ENCODE results near the gene FBXO47. TPM values are rescaled to one million over a fixed set of nuclear protein-coding genes. Genes with fewer than 3 reads are reported as not detected.
A peak's percentile ranks its signal among the peaks of the same experiment; 100 is the strongest.

Gene FBXO47
- total and polyA plus RNA-seq, 9 of the 15 experiments (the other 6 are each of a cell fraction or from before 2014, with no cell fraction given) = not detected

- H3K27me3 ChIP-seq (ENCODE audit: control insufficient read depth in 2 of 2, insufficient read depth in 2 of 2, low read length in 2 of 2) = no peaks in the 10 kb centered on the region
- intact Hi-C loops (cut with micrococcal nuclease) (no loop called here), in situ Hi-C loops (cut with MboI) (no loop called here)
- no TSS peak for BruUV-seq (replicated peaks)
- no peaks in the 10 kb centered on the region for H3K9me3 ChIP-seq (replicated peaks; ENCODE audit: control insufficient read depth, insufficient read depth, low read depth, low read length)
- H3K9ac ChIP-seq (ENCODE audit: insufficient read depth in 1 of 2, low read depth in 2 of 2, low read length in 2 of 2) = peak overlapping the region in 1 of 2 experiments; percentile 10; a peak in 1 of 4 replicates
- ChIA-PET CTCF (ENCODE audit: low intra/inter-chr PET ratio) (no interaction called here), POLR2A (interaction anchor here (2.2 kb wide), 1 partner anchor 8 kb away, joined by 8 read pairs; no protein-coding TSS in a partner anchor)
- FAIRE-seq = no peak
- H3K27ac ChIP-seq (ENCODE audit: extremely low read depth, low read depth, low read length) = no peak overlapping the region
- DNase-seq (ENCODE audit: extremely low read depth in 1 of 4, low spot score in 3 of 4) = peak in 1 of 4 experiments; percentile 36
- H3K79me2 ChIP-seq (ENCODE audit: control insufficient read depth, insufficient read depth, low read length) = no peaks in the 10 kb centered on the region
- 94% methylated on average over 16 of the region's 20 CpGs for WGBS (ENCODE audit: insufficient coverage, low coverage, missing lambda C conversion rate)
- TF ChIP-seq ZNF3 (CRISPR knock-in tag; IDR thresholded peaks at IDR 0.05) (no peak), BCOR (IDR thresholded peaks at IDR 0.05) (no peak), ZBTB33 (CRISPR knock-in tag; IDR thresholded peaks at IDR 0.05) (peak; percentile 99), CTCF (IDR thresholded peaks at IDR 0.05 in 2 of 3, conservative IDR thresholded peaks at IDR 0.05 in 1 of 3; ENCODE audit: insufficient read depth in 2 of 3, low read depth in 1 of 3, low read length in 3 of 3) (peak in 1 of 3 experiments; percentile 21; a peak in 1 of 6 replicates), ZBTB7A (IDR thresholded peaks at IDR 0.05; ENCODE audit: borderline replicate concordance, control insufficient read depth, low read depth, low read length) (0 out of 2 replicates have a peak, but pooled peaks have one; percentile 30)
- H3K4me2 ChIP-seq (ENCODE audit: insufficient read depth, low read length) = no peak overlapping the region
- peaks cover 0 to 14% of the 10 kb centered on the region in 2 experiments; a peak in 1 of 5 replicates for H3K4me1 ChIP-seq (replicated peaks in 1 of 2; ENCODE audit: control insufficient read depth in 2 of 2, insufficient read depth in 2 of 2, low read length in 2 of 2)
- H3K9me1 ChIP-seq (ENCODE audit: control insufficient read depth, insufficient read depth, low read length) = no peaks in the 10 kb centered on the region
- H4K20me1 ChIP-seq (replicated peaks; ENCODE audit: control insufficient read depth, insufficient read depth, low read length) = peaks cover 5% of the 10 kb centered on the region; the same call in 1 of the 2 replicates
- H3K4me3 ChIP-seq = no peak overlapping the region
- peaks cover 86% of the 10 kb centered on the region; the same call in 1 of the 3 replicates for H3K36me3 ChIP-seq (ENCODE audit: control insufficient read depth, insufficient read depth, low read length)
- no peak overlapping the region for H2AFZ ChIP-seq (ENCODE audit: low read depth, low read length)
- ATAC-seq = peak; percentile 54; the same call in 1 of the 3 replicates
Measured at GRCh38 chr17:38914741-38915638, 52.2 kb downstream of the FBXO47 start.

All from K562 (cell line).